CD4-positive, alpha-beta T cell treated with Interleukin-17A for 1 hour (primary cell): ENCODE measurements around the gene ZNF473.

Source experiments
- DNase-seq: peaks from one replicate; pipeline ENCODE4 v3.0.0-alpha.2; 2020

The ZNF473 gene

GRCh38 chr19:50003810-50004419 lies 21.9 kb upstream of the ZNF473 start:
- peak; percentile 12 for DNase-seq

GRCh38 chr19:50005428-50005827 lies 20.4 kb upstream of the ZNF473 start:
- no peak for DNase-seq

GRCh38 chr19:50007170-50007569 lies 18.6 kb upstream of the ZNF473 start:
- no peak for DNase-seq

- no peak for DNase-seq
These were observed 17.9 kb upstream of the ZNF473 start for GRCh38 chr19:50007947-50008346.

GRCh38 chr19:50008532-50008931 lies 17.3 kb upstream of the ZNF473 start:
- no peak for DNase-seq

GRCh38 chr19:50016225-50016807 lies 9.5 kb upstream of the ZNF473 start:
- no peak for DNase-seq

- no peak for DNase-seq
These were observed 5.3 kb upstream of the ZNF473 start for GRCh38 chr19:50020481-50020880.

- DNase-seq, result no peak
These were observed 3.0 kb upstream of the ZNF473 start for GRCh38 chr19:50022823-50023222.

- DNase-seq, result no peak
These were observed 1.1 kb upstream of the ZNF473 start for GRCh38 chr19:50024719-50025021.

GRCh38 chr19:50025022-50025793 lies 597 bp upstream of the ZNF473 start, which contains the start of gene VRK3:
VRK3 (minus strand) TSS chr19:50025372; CDS start chr19:50016162, 9,210 bp downstream.
- DNase-seq, result peak; percentile 100

GRCh38 chr19:50026550-50026906 lies 723 bp downstream of the ZNF473 start:
- no peak for DNase-seq

GRCh38 chr19:50030225-50030624 lies 4.4 kb downstream of the ZNF473 start:
- DNase-seq, result no peak

- DNase-seq, result no peak
These were observed 5.1 kb downstream of the ZNF473 start for GRCh38 chr19:50030937-50031336.

- DNase-seq, result no peak
These were observed 11.1 kb downstream of the ZNF473 start for GRCh38 chr19:50036908-50037307.

- no peak for DNase-seq
These were observed 14.2 kb downstream of the ZNF473 start for GRCh38 chr19:50039968-50040367.

- DNase-seq, result no peak
These were observed 15.2 kb downstream of the ZNF473 start for GRCh38 chr19:50040967-50041366.

GRCh38 chr19:50042363-50043024 lies 16.7 kb downstream of the ZNF473 start:
- DNase-seq, result no peak

GRCh38 chr19:50043967-50044366 lies 18.2 kb downstream of the ZNF473 start:
- DNase-seq, result no peak

- no peak for DNase-seq
These were observed 19.1 kb downstream of the ZNF473 start for GRCh38 chr19:50044922-50045321.

- DNase-seq, result peak; percentile 72
These were observed 21.1 kb downstream of the ZNF473 start for GRCh38 chr19:50046649-50047503.

GRCh38 chr19:50047671-50048070 lies 21.9 kb downstream of the ZNF473 start:
- no peak for DNase-seq

- DNase-seq, result peak; percentile 92
These were observed 24.8 kb downstream of the ZNF473 start for GRCh38 chr19:50050406-50051227.
